DOHH2 (cell line): ENCODE measurements around the gene PRKN.

Experiments
- H3F3A ChIP-seq: fragments of 200-600 bp; sonication (generic), shearing (Covaris generic); 2 replicates; pipeline ENCODE4 v1.6.0; 2016; ENCODE audit warnings: antibody characterized with exemption, mild to moderate bottlenecking; ENCODE audit not compliant: control insufficient read depth, insufficient read depth
- H3K27ac ChIP-seq: fragments of 200-600 bp; sonication (generic); 2 replicates; pipeline ENCODE4 v1.5.1; 2014; ENCODE audit warnings: low read depth, mild to moderate bottlenecking, low read length, moderate library complexity
- H3K27me3 ChIP-seq: fragments of 200-600 bp; sonication (generic); 2 replicates; pipeline ENCODE4 v1.6.1; 2014; ENCODE audit warnings: mild to moderate bottlenecking, low read length, mixed read lengths; ENCODE audit not compliant: control insufficient read depth
- H3K36me3 ChIP-seq: fragments of 200-600 bp; sonication (generic); 2 replicates; pipeline ENCODE4 v1.6.1; 2014; ENCODE audit warnings: mild to moderate bottlenecking, low read length, moderate library complexity, mixed read lengths; ENCODE audit not compliant: control insufficient read depth
- H3K4me1 ChIP-seq: fragments of 200-600 bp; sonication (generic); 2 replicates; pipeline ENCODE4 v1.6.1; 2014; ENCODE audit warnings: mild to moderate bottlenecking, low read length, mixed read lengths; ENCODE audit not compliant: control insufficient read depth
- H3K4me2 ChIP-seq: fragments of 200-600 bp; sonication (generic); 2 replicates; pipeline ENCODE4 v1.6.0; 2014; ENCODE audit warnings: mild to moderate bottlenecking, low read length, moderate library complexity
- H3K4me3 ChIP-seq: fragments of 200-600 bp; sonication (generic); 2 replicates; pipeline ENCODE4 v1.5.1; 2014; ENCODE audit warnings: mild to moderate bottlenecking, low read length, mixed read lengths
- H3K79me2 ChIP-seq: fragments of 200-600 bp; sonication (generic); 2 replicates; pipeline ENCODE4 v1.6.1; 2014; ENCODE audit warnings: mild to moderate bottlenecking, low read length, mixed read lengths; ENCODE audit not compliant: control insufficient read depth
- H3K9me2 ChIP-seq: fragments of 200-600 bp; sonication (generic); replicated peaks from 2 replicates; pipeline ENCODE4 v1.6.1; 2014; ENCODE audit warnings: mild to moderate bottlenecking, low read length, mixed read lengths; ENCODE audit not compliant: control insufficient read depth
- H3K9me3 ChIP-seq: fragments of 200-600 bp; sonication (generic); 2 replicates; pipeline ENCODE4 v1.6.1; 2014; ENCODE audit warnings: antibody characterized with exemption, low read length, mixed read lengths; ENCODE audit not compliant: control insufficient read depth, insufficient read depth
- H4K20me1 ChIP-seq: fragments of 200-600 bp; sonication (generic); 2 replicates; pipeline ENCODE4 v1.6.0; 2014; ENCODE audit warnings: low read depth, mild to moderate bottlenecking, antibody characterized with exemption, low read length, moderate library complexity; ENCODE audit not compliant: control insufficient read depth, insufficient read depth
- CTCF ChIP-seq: fragments of 200-600 bp; sonication (generic); IDR thresholded peaks from one replicate; pipeline ENCODE4 v1.5.1; 2014; ENCODE audit warnings: antibody characterized with exemption, mild to moderate bottlenecking, low read depth, low read length; ENCODE audit not compliant: poor library complexity, severe bottlenecking
- EZH2phosphoT487 ChIP-seq: fragments of 200-600 bp; sonication (generic); IDR thresholded peaks from 2 replicates; pipeline ENCODE4 v1.6.1; 2017; ENCODE audit warnings: borderline replicate concordance, mild to moderate bottlenecking, antibody characterized with exemption, low read length, moderate library complexity, mixed read lengths

PRKN gene

DNA sequence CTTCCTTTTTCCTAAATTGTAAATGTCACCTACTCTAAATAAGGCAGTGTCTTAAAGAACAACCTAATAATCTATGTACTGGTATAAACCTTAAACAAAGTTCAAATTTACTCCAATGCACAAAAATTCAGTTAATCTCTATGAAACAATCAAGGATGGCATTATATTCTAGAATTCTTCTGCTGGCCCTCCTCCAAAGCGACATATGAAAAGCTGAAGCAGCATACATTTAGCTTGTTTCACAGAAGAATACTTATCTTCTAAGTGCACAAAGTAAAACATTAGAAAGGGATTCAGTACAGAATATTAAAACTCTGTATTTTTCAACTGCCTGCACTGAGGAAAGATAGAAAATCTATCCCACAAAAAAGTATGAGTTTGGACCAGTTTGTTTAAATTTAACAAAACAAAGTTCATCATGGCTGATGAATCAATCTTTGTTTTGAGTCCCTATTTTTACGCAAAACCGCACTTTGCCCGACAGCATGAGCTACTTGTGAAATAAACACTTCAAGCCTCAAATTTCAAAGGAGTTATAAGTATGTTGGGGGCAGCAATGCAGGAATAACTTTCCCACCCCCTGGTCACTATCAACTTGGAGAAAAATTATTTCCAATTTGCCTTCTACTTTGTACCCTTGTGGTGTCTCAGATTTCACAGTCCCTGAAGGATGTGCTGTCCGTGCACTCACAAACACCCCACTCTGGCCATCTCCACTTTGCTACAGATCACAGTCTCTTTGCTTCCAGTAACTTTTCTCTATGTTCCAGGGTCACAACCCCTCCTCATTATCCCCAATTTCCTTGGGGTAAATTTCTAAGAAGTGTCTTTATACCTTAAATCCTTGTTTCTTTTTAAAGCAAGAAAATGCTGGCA lies 238.2 kb downstream of the PRKN start:
- no peak for TF ChIP-seq EZH2phosphoT487
- no peak for TF ChIP-seq CTCF
- H3K27me3 ChIP-seq, result no peaks in the 10 kb centered on the region
- H3K9me3 ChIP-seq, result no peaks in the 10 kb centered on the region; the same call in 1 of the 2 replicates
- H3K27ac ChIP-seq, result no peak overlapping the region
- no peak overlapping the region for H3K4me2 ChIP-seq
- no peak overlapping the region for H3K4me3 ChIP-seq
- H4K20me1 ChIP-seq, result no peaks in the 10 kb centered on the region
- no peaks in the 10 kb centered on the region for H3K9me2 ChIP-seq
- no peaks in the 10 kb centered on the region for H3K4me1 ChIP-seq
- no peaks in the 10 kb centered on the region for H3K36me3 ChIP-seq
- no peaks in the 10 kb centered on the region for H3K79me2 ChIP-seq
- H3F3A ChIP-seq, result no peaks in the 10 kb centered on the region

GRCh38 chr6:162488444-162488843 lies 239.1 kb downstream of the PRKN start:
- H3K4me3 ChIP-seq, result no peak overlapping the region
- TF ChIP-seq EZH2phosphoT487 (no peak), CTCF (no peak)
- no peak overlapping the region for H3K27ac ChIP-seq
- H3K9me2 ChIP-seq, result no peaks in the 10 kb centered on the region
- no peaks in the 10 kb centered on the region for H4K20me1 ChIP-seq
- no peaks in the 10 kb centered on the region for H3K79me2 ChIP-seq
- H3K9me3 ChIP-seq, result no peaks in the 10 kb centered on the region; the same call in 1 of the 2 replicates
- no peaks in the 10 kb centered on the region for H3K27me3 ChIP-seq
- no peak overlapping the region for H3K4me2 ChIP-seq
- no peaks in the 10 kb centered on the region for H3K36me3 ChIP-seq
- H3F3A ChIP-seq, result no peaks in the 10 kb centered on the region
- H3K4me1 ChIP-seq, result no peaks in the 10 kb centered on the region

GRCh38 chr6:162485464-162485863 lies 242.1 kb downstream of the PRKN start:
- no peak for TF ChIP-seq CTCF
- TF ChIP-seq EZH2phosphoT487, result no peak
- no peaks in the 10 kb centered on the region for H3K36me3 ChIP-seq
- H3K9me3 ChIP-seq, result no peaks in the 10 kb centered on the region
- no peaks in the 10 kb centered on the region for H3K79me2 ChIP-seq
- no peak overlapping the region for H3K27ac ChIP-seq
- H4K20me1 ChIP-seq, result no peaks in the 10 kb centered on the region
- H3K4me2 ChIP-seq, result no peak overlapping the region
- no peaks in the 10 kb centered on the region for H3K27me3 ChIP-seq
- H3F3A ChIP-seq, result no peaks in the 10 kb centered on the region
- no peaks in the 10 kb centered on the region for H3K4me1 ChIP-seq
- H3K9me2 ChIP-seq, result no peaks in the 10 kb centered on the region
- H3K4me3 ChIP-seq, result no peak overlapping the region
